Transverse colon (tissue), 4 donors: ENCODE measurements around the gene TNRC18.
"Not testable (repeated sequence)": the region's sequence is repeated elsewhere in the genome, so short reads cannot be mapped to it uniquely, and the experiment has no call there.

Source experiments
- EP300 ChIP-seq: sonication (generic); formaldehyde crosslinking; IDR thresholded peaks from one replicate; pipeline ENCODE4 v1.6.1; 2017; ENCODE audit warnings: antibody characterized with exemption, low read depth
- POLR2AphosphoS5 ChIP-seq, 3 donors: sonication (generic); formaldehyde crosslinking; IDR thresholded peaks; one replicate each; pipeline ENCODE4 v1.6.1; 2016; ENCODE audit warnings: antibody characterized with exemption in 3 of 3
- TF ChIP-seq, protein P1 (sequence below), 5 experiments: fragments of 200-600 bp in 3 of 5; fragments of 450-650 bp in 2 of 5; sonication (generic) in 3 of 5; IDR thresholded peaks; 1 replicate in 2 of 5; 2 replicates in 3 of 5; pipeline ENCODE4 v1.5.1; 2016 to 2017; ENCODE audit warnings: antibody characterized with exemption in 5 of 5, inconsistent platforms in 3 of 5, mild to moderate bottlenecking in 2 of 5, moderate library complexity in 1 of 5

DNA sequence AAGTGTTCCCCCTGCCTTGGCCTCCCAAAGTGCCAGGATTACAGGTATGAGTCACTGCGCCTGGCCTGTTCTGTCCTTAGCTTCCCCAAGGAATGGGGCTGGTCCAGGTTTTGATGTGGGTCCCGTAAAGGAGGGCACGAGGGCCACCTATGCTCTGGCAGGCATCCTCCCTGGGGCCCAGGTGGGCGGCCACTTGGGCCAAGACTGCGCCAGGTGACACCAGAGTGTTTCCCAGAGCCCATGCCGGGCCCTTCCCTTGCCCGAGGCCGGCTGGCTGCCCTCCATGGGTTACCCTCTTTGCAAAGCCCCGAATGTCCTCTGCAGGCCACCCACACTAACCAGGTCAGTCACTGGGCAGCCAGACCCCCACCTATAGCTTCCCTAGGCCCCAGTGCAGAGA, 118.6 kb downstream of the TNRC18 start:
- TF ChIP-seq, protein P1, sequence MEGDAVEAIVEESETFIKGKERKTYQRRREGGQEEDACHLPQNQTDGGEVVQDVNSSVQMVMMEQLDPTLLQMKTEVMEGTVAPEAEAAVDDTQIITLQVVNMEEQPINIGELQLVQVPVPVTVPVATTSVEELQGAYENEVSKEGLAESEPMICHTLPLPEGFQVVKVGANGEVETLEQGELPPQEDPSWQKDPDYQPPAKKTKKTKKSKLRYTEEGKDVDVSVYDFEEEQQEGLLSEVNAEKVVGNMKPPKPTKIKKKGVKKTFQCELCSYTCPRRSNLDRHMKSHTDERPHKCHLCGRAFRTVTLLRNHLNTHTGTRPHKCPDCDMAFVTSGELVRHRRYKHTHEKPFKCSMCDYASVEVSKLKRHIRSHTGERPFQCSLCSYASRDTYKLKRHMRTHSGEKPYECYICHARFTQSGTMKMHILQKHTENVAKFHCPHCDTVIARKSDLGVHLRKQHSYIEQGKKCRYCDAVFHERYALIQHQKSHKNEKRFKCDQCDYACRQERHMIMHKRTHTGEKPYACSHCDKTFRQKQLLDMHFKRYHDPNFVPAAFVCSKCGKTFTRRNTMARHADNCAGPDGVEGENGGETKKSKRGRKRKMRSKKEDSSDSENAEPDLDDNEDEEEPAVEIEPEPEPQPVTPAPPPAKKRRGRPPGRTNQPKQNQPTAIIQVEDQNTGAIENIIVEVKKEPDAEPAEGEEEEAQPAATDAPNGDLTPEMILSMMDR (IDR thresholded peaks at IDR 0.05), result not testable (repeated sequence)
- not testable (repeated sequence) for TF ChIP-seq POLR2AphosphoS5 (IDR thresholded peaks at IDR 0.05); EP300
